Neural crest cell (in vitro differentiated cells): ENCODE data around the gene IFNLR1. TPM values are rescaled to one million over a fixed set of nuclear protein-coding genes. Genes with fewer than 3 reads are reported as not detected.

Experiments used
- DNase-seq: peaks from one replicate; pipeline ENCODE4 v3.0.0; 2021; ENCODE audit warnings: low read depth, mixed read lengths, low spot score
- H3K27ac Mint-ChIP-seq: one replicate; pipeline ENCODE4 v1.8.0; 2021; ENCODE audit warnings: mild to moderate bottlenecking, mixed read lengths; ENCODE audit not compliant: unreplicated experiment
- H3K27me3 Mint-ChIP-seq: 2 replicates; pipeline ENCODE4 v1.8.0; 2021; ENCODE audit warnings: low read depth, mild to moderate bottlenecking, mixed read lengths
- H3K36me3 Mint-ChIP-seq: 2 replicates; pipeline ENCODE4 v1.8.0; 2021; ENCODE audit warnings: low read depth, mild to moderate bottlenecking, mixed read lengths
- H3K4me1 Mint-ChIP-seq: 2 replicates; pipeline ENCODE4 v1.8.0; 2021; ENCODE audit warnings: mixed read lengths
- H3K4me3 Mint-ChIP-seq: one replicate; pipeline ENCODE4 v1.8.0; 2021; ENCODE audit warnings: mild to moderate bottlenecking, mixed read lengths
- H3K9me3 Mint-ChIP-seq: 2 replicates; pipeline ENCODE4 v1.8.0; 2021; ENCODE audit warnings: mixed read lengths
- total RNA-seq: library from RNA; stranded (reverse); gene quantifications from 2 replicates; pipeline ENCODE4 v1.2.1, GENCODE V29; 2021
- TF ChIP-seq, protein P1 (sequence below): fragments of 200-600 bp; sonication (generic); conservative IDR thresholded peaks from 2 replicates; pipeline ENCODE4 v1.5.0; 2021; ENCODE audit warnings: antibody characterized with exemption, mild to moderate bottlenecking

The IFNLR1 gene
- total RNA-seq, 1 donor from 2014 or later = 0.21 TPM

DNA sequence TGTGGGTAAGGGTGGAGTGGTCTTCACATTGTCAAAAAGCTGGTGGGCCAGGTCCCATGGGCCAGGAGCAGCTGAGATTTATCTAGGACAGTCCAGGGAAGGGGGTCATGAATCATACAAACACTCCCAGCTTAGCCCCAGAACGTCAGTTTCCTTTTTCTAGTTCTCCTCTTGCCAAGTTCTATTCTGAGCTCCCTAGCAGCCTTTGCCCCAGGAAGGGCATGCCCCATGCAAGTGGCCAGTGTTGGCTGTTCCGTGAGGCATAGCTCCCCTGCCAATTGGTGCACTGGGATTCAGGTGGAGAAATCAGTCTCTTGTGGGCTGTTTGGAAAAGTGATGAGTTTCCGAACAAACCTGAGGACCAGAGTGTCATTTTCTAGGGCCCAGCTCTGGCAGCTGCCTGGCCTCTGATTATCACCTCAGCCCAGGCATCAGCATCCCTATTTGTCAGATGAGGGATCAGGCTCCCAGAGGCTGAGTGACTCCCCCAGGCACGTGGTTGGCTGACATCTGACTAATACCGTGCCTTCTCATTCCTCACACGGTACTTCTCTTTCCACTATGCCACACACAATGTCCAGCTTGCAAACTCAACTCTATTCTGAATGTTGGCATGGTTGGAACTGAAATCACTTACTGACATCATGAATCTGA lies 60.9 kb downstream of the IFNLR1 start:
- H3K4me1 Mint-ChIP-seq = no peaks in the 10 kb centered on the region
- H3K27me3 Mint-ChIP-seq = no peaks in the 10 kb centered on the region
- H3K36me3 Mint-ChIP-seq = no peaks in the 10 kb centered on the region
- no peak for DNase-seq
- TF ChIP-seq, protein P1, sequence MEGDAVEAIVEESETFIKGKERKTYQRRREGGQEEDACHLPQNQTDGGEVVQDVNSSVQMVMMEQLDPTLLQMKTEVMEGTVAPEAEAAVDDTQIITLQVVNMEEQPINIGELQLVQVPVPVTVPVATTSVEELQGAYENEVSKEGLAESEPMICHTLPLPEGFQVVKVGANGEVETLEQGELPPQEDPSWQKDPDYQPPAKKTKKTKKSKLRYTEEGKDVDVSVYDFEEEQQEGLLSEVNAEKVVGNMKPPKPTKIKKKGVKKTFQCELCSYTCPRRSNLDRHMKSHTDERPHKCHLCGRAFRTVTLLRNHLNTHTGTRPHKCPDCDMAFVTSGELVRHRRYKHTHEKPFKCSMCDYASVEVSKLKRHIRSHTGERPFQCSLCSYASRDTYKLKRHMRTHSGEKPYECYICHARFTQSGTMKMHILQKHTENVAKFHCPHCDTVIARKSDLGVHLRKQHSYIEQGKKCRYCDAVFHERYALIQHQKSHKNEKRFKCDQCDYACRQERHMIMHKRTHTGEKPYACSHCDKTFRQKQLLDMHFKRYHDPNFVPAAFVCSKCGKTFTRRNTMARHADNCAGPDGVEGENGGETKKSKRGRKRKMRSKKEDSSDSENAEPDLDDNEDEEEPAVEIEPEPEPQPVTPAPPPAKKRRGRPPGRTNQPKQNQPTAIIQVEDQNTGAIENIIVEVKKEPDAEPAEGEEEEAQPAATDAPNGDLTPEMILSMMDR = no peak
- H3K27ac Mint-ChIP-seq = no peak overlapping the region
- no peaks in the 10 kb centered on the region for H3K9me3 Mint-ChIP-seq
- no peak overlapping the region for H3K4me3 Mint-ChIP-seq

DNA sequence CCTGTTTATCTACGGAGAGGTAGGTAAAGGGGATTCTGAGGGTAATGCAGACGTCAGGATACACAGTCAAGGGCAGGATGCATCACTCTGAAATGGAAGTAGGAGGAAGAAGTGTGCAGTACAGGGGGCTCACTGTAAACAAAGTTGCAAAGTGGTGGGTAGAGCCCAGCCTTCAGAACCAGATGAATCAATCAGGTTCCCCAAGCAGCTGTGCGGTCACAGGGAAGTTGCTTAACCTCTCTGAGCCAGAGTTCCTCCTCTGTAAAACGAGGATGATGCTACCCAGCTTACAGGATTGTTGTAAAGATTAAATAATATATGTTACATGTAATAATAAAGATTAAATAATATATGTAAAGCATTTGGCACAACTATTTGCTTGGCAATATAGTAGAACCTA lies 61.6 kb downstream of the IFNLR1 start:
- no peak overlapping the region for H3K4me3 Mint-ChIP-seq
- no peaks in the 10 kb centered on the region for H3K4me1 Mint-ChIP-seq
- no peaks in the 10 kb centered on the region for H3K9me3 Mint-ChIP-seq

DNA sequence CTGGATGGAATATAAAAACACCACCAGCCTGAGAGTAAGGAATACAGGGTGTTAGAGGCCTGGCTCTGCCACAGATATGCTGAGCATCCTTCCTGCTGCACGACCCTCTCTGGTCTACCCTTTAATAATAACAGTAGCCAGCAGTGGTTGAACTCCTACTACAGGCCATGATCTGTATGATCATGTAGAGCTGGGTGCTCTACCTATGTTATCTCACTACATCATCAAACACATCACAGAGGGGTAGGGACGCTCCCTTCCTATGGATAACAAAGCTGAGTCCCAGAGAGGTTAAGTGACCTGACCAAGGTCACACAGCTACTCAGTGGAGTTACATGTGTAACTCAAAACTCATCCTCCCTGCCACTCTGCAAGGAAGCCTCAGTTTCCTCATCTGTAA lies 62.1 kb downstream of the IFNLR1 start:
- H3K9me3 Mint-ChIP-seq = no peaks in the 10 kb centered on the region
- no peaks in the 10 kb centered on the region for H3K27me3 Mint-ChIP-seq
- TF ChIP-seq, protein P1 = no peak
- H3K4me3 Mint-ChIP-seq = no peak overlapping the region
- H3K4me1 Mint-ChIP-seq = no peaks in the 10 kb centered on the region
- H3K36me3 Mint-ChIP-seq = no peaks in the 10 kb centered on the region
- no peak for DNase-seq
- H3K27ac Mint-ChIP-seq = no peak overlapping the region

More for the DNA sequence above, 61.6 kb downstream of the IFNLR1 start:
- Mint-ChIP-seq H3K36me3 (no peaks in the 10 kb centered on the region), H3K27ac (no peak overlapping the region), H3K27me3 (no peaks in the 10 kb centered on the region)
- no peak for DNase-seq
- TF ChIP-seq, protein P1 = no peak

DNA sequence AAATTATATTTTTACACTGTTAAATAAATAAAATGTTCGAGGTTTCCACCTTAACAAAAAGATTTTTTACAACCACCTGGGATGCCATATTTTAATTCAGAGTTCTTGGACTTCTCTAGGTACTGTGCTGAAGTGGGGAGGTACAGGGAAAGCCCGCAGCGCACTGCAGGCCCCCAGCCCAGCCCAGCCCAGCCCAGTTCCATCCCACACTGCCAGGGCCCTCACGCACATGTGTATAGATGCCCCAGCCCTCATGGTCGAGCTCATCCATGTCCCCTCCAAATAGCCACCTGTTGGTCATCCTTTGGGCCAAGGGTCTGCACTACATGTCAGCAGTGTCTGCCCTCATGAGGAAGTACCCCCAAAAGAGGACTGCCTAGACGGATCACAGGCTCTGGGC lies 63.5 kb downstream of the IFNLR1 start:
- no peak for DNase-seq
- Mint-ChIP-seq H3K4me3 (no peak overlapping the region), H3K4me1 (no peaks in the 10 kb centered on the region), H3K9me3 (no peaks in the 10 kb centered on the region), H3K36me3 (no peaks in the 10 kb centered on the region), H3K27ac (no peak overlapping the region), H3K27me3 (no peaks in the 10 kb centered on the region)
- TF ChIP-seq, protein P1 = no peak

DNA sequence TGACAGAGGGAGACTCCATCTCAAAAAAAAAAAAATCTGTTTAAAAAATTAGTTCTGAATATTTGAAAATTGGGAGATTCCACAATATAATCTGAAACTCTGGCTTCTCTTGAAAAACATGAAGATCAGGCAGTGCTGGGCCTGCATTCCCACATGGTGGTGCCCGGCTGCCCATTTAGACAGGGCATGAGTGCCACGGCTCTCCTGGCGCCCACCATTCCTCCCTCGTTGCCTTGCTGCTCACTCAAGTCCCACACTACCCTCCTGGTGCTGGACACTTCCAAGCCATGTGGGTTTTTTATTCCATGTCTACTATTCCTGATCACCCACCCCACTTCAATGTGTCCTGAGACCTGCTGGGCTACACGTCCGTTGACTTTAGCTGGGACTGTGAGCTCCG lies 64.3 kb downstream of the IFNLR1 start:
- H3K27ac Mint-ChIP-seq = no peak overlapping the region
- H3K4me1 Mint-ChIP-seq = no peaks in the 10 kb centered on the region
- TF ChIP-seq, protein P1 = no peak
- H3K4me3 Mint-ChIP-seq = no peak overlapping the region
- no peaks in the 10 kb centered on the region for H3K27me3 Mint-ChIP-seq
- H3K36me3 Mint-ChIP-seq = no peaks in the 10 kb centered on the region
- no peak for DNase-seq
- no peaks in the 10 kb centered on the region for H3K9me3 Mint-ChIP-seq
